GM12872 (cell line): Measurements from ENCODE around the gene WDR6.

Source experiments
- TF ChIP-seq, protein P1 (sequence below): IDR thresholded peaks from 3 replicates; pipeline ENCODE4 v1.5.1; 2011; ENCODE audit warnings: low read depth, mild to moderate bottlenecking, low read length, moderate library complexity; ENCODE audit not compliant: insufficient read depth

The WDR6 gene

DNA sequence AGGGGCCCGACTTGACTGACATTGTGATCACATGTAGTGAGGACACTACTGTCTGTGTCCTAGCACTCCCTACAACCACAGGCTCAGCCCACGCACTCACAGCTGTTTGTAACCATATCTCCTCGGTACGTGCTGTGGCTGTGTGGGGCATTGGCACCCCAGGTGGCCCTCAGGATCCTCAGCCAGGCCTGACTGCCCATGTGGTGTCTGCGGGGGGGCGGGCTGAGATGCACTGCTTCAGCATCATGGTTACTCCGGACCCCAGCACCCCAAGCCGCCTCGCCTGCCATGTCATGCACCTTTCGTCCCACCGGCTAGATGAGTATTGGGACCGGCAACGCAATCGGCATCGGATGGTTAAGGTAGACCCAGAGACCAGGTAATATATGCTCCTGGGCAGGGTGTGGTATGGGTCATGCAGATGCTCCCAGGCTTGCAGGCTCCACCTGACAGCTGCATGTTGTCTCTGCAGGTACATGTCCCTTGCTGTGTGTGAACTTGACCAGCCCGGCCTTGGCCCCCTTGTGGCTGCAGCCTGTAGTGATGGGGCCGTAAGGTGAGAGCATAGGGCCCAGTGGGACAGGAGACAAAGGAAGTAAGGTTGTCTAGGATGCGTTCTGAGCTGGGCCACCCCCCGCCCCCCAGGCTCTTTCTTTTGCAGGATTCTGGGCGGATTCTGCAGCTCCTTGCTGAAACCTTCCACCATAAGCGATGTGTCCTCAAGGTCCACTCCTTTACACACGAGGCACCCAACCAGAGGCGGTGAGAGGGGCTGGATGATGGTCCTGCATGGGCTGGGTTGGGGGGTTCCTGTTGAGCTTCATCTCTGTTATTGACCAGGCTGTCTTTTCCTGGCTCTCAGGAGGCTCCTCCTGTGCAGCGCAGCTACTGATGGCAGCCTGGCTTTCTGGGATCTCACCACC lies 6.8 kb downstream of the WDR6 start:
- TF ChIP-seq, protein P1, sequence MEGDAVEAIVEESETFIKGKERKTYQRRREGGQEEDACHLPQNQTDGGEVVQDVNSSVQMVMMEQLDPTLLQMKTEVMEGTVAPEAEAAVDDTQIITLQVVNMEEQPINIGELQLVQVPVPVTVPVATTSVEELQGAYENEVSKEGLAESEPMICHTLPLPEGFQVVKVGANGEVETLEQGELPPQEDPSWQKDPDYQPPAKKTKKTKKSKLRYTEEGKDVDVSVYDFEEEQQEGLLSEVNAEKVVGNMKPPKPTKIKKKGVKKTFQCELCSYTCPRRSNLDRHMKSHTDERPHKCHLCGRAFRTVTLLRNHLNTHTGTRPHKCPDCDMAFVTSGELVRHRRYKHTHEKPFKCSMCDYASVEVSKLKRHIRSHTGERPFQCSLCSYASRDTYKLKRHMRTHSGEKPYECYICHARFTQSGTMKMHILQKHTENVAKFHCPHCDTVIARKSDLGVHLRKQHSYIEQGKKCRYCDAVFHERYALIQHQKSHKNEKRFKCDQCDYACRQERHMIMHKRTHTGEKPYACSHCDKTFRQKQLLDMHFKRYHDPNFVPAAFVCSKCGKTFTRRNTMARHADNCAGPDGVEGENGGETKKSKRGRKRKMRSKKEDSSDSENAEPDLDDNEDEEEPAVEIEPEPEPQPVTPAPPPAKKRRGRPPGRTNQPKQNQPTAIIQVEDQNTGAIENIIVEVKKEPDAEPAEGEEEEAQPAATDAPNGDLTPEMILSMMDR, result peak; percentile 84

DNA sequence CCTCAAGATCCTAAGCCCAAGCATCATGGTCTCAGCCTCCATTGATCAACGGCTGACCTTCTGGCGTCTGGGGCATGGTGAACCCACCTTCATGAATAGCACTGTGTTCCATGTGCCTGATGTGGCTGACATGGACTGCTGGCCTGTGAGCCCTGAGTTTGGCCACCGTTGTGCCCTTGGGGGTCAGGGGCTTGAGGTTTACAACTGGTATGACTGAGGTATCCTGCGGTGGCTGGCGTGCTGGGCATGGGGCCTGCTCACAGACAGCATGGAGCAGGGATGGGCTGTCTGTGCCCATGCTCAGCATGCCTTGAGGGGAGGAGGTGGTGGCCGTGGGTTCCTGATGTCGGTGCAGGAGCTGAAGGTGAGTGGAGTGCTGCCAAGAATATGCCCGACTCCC lies 7.9 kb downstream of the WDR6 start:
- TF ChIP-seq, protein P1, result no peak

DNA sequence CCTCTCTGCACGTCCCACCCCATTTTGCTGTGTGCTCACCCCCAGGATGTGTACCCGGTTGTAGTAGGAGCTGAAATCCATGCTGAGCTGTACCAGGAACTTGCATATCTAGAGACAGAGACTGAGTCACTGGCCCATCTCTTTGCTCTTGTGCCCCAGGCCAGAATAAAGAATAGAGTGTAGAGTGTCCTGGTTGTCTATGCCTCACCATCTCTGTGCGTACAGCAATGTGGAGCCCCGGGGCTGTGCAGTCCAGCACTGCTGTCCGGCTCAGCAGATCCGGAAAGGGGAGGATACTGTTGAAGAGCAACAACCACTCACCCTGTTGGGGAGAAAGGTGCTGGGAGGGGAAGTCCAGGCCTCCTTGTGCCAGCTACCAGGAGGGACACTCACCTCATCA lies 8.6 kb downstream of the WDR6 start:
- TF ChIP-seq, protein P1, result no peak

DNA sequence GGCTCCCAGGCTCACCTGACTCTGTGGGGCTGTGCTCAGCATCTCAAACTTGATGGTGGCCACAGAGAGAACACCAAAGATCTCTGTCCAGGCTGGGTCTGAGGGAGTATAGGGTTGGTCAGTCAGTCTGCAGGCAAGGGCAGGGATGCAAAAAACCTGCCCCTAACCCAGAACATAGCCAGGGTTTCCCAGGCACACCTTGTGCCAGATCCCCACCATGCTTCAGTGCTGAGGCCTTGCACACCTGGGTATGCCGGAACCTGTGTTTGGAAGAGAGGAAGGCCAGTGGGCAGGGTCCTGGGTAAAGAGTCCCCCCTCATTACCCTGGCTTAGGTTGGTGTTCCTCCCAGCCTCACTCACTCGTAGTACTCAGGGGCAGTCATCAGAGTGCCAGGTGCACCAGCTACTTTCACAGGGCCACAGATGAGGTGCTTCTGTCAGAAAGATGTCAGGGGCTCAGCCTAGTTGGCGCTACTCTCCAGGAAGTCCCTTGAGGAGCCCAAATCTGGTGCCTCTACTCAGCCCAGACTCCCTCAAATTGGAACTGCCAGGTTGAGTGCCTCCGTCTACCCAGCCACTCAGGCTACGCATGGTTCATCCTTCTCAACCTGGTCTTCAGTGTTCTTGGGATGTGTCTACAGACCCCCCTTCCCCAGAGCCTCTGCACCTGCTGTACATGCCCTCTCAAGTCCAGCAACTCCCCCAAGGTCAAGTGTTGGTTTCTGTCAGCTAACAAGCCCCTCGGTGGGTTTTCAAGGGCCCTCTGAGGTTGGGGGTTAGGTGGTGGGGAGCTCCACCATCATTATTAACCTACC lies 9.4 kb downstream of the WDR6 start:
- TF ChIP-seq, protein P1, result no peak

DNA sequence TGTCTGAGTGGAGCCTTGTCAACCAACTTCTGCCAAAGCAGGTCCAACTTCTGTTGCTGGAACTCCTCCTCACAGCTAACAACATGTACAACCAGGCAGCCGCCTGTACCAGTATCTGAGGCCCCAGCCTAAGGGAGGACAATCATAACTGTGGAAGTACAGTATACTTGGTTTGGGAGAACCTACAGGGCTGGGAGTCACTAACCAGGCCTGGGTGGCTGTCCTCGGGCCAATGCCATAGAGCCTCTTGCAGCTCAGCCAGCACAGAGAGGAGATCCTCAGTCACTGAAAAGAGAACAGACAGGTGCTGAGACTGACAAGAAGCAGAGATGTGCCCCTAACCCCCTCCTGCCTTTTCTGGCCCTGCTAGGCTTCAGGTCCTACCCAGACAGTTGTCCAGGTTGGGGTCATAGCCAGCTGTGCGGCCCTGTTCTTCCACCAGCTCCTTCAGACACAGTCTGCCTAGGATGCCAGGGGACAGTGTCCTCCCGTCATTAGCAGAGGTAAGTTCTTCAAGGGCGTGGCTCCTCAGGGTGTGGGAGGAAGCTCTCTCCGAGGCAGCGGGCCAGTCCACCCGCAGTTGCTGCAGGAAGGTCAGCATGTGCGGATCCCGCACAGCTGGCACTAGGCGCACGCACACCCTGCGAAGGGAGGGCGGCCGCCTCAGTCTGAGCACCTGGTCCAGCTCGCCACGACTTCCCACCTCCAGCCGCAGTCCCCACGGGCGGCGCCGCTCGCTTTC lies 10.2 kb downstream of the WDR6 start:
- TF ChIP-seq, protein P1, result no peak

DNA sequence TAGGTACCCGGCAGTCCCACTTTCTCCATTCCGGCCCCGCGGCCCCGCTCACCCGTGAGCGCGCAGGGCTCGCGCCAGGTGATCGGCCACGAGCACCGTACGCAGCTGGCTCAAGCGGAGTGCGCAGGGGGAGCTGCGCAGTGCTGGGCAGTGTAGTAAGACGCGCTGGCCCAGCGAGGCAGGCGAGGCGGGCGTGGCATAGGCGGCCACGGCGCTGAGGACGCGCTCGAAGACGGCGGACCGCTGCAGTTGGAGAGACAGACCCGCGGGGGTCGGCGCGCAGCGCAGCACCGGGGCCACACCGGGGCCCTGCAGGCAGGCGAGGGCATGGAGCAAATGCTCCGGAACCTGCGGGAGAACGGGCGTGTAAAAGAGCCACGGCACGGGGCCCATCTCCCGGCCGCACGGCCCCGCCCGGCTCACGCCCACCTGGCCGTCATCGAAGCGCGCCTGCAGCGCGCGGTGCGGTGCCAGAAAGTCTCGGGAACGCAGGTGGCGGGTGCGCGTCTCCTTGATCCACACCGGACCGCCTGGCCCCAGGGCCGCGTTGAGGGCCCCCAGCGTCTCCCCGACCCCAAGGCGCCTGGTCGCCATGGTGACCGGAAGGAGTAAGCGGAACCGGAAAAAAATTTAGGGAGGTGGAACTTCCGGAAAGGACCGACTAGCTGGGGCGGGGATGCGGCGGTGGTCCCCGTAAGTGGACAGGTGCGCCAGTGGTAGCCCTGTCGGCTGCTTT lies 10.9 kb downstream of the WDR6 start, which contains the start of gene DALRD3:
DALRD3 (minus strand) TSS at position 610 of the 736 bp plus-strand sequence; CDS start at position 594, 16 bp downstream.
- TF ChIP-seq, protein P1, result no peak
